Endothelial cell (in vitro differentiated cells): ENCODE results near the gene HNRNPM. TPM values are rescaled to one million over a fixed set of nuclear protein-coding genes. Genes with fewer than 3 reads are reported as not detected.

Source experiments
- DNase-seq: peaks from one replicate; pipeline ENCODE4 v3.0.0; 2021; ENCODE audit warnings: low spot score
- H3K27ac Mint-ChIP-seq: one replicate; pipeline ENCODE4 v1.8.0; 2021; ENCODE audit warnings: mixed read lengths, inconsistent platforms; ENCODE audit not compliant: unreplicated experiment
- H3K27me3 Mint-ChIP-seq: one replicate; pipeline ENCODE4 v1.8.0; 2021; ENCODE audit warnings: mild to moderate bottlenecking, moderate library complexity, mixed read lengths, inconsistent platforms; ENCODE audit not compliant: unreplicated experiment
- H3K36me3 Mint-ChIP-seq: one replicate; pipeline ENCODE4 v1.8.0; 2021; ENCODE audit warnings: mild to moderate bottlenecking, low read depth, mixed read lengths, inconsistent platforms; ENCODE audit not compliant: unreplicated experiment
- H3K4me1 Mint-ChIP-seq: one replicate; pipeline ENCODE4 v1.8.0; 2021; ENCODE audit warnings: mild to moderate bottlenecking, mixed read lengths, inconsistent platforms; ENCODE audit not compliant: unreplicated experiment
- H3K4me3 Mint-ChIP-seq: one replicate; pipeline ENCODE4 v1.8.0; 2021; ENCODE audit warnings: mild to moderate bottlenecking, mixed read lengths, inconsistent platforms; ENCODE audit not compliant: unreplicated experiment
- H3K9me3 Mint-ChIP-seq: one replicate; pipeline ENCODE4 v1.8.0; 2021; ENCODE audit warnings: mixed read lengths, inconsistent platforms; ENCODE audit not compliant: unreplicated experiment
- total RNA-seq: library from RNA; stranded (reverse); fragmentation: NEBNext Ultra II Directional; extraction: Animal tissue kit (Norgen Biotek cat#: 25700); gene quantifications from one replicate; pipeline ENCODE4 v1.2.1, GENCODE V29; 2021; ENCODE audit not compliant: unreplicated experiment
- TF ChIP-seq, protein P1 (sequence below): fragments of 200-600 bp; sonication (generic); IDR thresholded peaks from one replicate; pipeline ENCODE4 v1.5.0; 2021; ENCODE audit warnings: antibody characterized with exemption; ENCODE audit not compliant: unreplicated experiment

Gene HNRNPM
- total RNA-seq, 1 donor from 2014 or later: 223 TPM

DNA sequence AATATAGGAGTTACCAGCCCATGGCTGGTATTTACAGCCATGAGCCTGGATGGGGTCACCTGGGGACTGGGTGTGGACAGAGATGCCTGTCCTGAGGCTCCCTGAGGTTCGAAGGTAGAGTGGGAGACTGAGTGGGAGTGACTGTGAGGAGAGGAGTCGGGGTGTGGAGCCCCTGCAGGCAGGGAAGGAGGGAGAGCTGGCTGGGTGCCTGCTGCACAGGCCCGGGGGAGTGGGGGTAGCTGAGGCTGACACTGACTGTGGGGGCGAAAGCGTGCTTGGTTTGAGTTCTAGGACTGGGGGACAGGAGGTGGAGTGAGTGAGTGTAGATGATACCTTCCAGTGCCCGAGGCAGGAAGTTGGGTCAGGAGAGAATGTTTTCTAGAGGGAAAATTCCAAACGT, 47.5 kb upstream of the HNRNPM start:
- Mint-ChIP-seq H3K27me3 (peaks cover 22% of the 10 kb centered on the region), H3K9me3 (no peaks in the 10 kb centered on the region), H3K4me1 (peaks cover 47% of the 10 kb centered on the region), H3K4me3 (no peak overlapping the region), H3K36me3 (peaks cover 20% of the 10 kb centered on the region), H3K27ac (peak overlapping the region; percentile 92)
- TF ChIP-seq, protein P1, sequence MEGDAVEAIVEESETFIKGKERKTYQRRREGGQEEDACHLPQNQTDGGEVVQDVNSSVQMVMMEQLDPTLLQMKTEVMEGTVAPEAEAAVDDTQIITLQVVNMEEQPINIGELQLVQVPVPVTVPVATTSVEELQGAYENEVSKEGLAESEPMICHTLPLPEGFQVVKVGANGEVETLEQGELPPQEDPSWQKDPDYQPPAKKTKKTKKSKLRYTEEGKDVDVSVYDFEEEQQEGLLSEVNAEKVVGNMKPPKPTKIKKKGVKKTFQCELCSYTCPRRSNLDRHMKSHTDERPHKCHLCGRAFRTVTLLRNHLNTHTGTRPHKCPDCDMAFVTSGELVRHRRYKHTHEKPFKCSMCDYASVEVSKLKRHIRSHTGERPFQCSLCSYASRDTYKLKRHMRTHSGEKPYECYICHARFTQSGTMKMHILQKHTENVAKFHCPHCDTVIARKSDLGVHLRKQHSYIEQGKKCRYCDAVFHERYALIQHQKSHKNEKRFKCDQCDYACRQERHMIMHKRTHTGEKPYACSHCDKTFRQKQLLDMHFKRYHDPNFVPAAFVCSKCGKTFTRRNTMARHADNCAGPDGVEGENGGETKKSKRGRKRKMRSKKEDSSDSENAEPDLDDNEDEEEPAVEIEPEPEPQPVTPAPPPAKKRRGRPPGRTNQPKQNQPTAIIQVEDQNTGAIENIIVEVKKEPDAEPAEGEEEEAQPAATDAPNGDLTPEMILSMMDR: no peak
- DNase-seq: no peak

DNA sequence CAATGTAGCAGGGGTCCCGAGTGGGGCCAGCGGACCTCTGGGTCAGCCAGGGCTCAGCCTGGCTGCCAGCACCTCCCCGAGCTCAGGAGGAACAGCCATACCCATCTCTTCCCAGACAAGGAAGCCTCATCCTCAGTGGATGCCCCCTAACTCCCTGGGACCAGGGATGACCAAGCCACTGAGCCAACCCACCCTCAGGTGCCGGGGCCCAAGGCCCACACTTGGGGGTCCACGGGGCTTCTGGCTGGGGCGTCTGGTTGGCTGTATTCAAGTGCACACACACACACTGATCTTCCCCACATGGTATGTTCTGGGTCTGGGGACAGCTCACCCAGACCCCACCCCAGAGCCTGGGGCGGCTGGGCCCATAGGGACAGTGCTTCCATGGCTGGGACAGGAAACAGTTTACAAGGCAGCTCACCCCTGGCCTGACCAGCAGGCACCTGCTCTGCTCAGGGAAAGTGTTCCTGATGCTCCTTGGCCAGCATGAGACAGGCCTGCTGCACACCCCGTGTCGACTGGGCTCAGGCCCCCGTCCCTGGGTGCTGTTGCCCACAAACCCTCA, 46.9 kb upstream of the HNRNPM start:
- Mint-ChIP-seq H3K36me3 (peaks cover 25% of the 10 kb centered on the region), H3K27ac (no peak overlapping the region), H3K9me3 (no peaks in the 10 kb centered on the region), H3K4me3 (no peak overlapping the region), H3K4me1 (peaks cover 44% of the 10 kb centered on the region), H3K27me3 (peaks cover 22% of the 10 kb centered on the region)
- TF ChIP-seq, protein P1: no peak
- no peak for DNase-seq

DNA sequence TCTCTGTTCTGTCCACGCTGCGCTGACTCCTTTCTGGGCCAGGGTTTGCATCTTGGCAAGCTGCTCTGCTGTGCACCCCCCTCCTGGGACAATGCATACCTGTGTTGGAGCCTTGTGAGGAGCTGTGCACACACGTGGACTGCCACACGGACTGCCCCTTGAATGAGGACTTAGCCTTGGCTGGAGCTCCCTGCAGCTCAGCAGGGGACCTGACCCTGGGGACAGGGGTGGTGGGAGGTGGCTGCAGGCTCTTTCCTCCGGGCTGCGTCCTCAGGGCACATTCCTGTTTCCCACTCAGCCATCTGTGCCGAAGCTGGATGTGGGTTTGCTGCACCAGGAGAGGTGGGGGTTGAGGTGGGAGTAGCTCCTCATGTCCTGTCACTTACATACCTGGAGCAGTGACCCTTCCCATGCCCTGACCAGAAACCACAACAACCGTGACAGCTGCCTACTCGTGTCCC, 46.4 kb upstream of the HNRNPM start:
- peaks cover 23% of the 10 kb centered on the region for H3K36me3 Mint-ChIP-seq
- no peak for DNase-seq
- no peaks in the 10 kb centered on the region for H3K9me3 Mint-ChIP-seq
- H3K27ac Mint-ChIP-seq: no peak overlapping the region
- peaks cover 41% of the 10 kb centered on the region for H3K4me1 Mint-ChIP-seq
- TF ChIP-seq, protein P1: no peak
- H3K4me3 Mint-ChIP-seq: no peak overlapping the region
- peaks cover 22% of the 10 kb centered on the region for H3K27me3 Mint-ChIP-seq

DNA sequence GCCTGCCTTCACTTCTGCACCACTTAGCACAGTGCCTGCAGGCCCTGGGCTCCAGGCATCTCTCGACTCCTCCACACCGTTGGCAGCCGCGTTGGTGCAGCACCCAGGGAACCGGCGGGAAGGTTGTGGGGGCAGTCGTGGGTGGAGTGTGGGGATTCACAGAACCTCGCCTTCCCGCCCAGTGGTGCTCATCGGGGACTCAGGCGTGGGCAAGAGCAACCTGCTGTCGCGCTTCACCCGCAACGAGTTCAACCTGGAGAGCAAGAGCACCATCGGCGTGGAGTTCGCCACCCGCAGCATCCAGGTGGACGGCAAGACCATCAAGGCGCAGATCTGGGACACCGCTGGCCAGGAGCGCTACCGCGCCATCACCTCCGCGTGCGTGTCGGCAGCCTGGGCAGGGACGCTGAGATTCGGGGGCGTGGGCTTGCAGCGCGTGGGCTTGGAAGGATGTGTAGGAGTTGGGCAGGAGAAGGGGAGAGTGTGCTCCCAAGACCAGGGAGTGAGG, 45.0 kb upstream of the HNRNPM start:
- Mint-ChIP-seq H3K4me3 (peak overlapping the region; percentile 47), H3K27ac (no peak overlapping the region), H3K27me3 (peaks cover 25% of the 10 kb centered on the region), H3K9me3 (no peaks in the 10 kb centered on the region), H3K4me1 (peaks cover 32% of the 10 kb centered on the region), H3K36me3 (peaks cover 27% of the 10 kb centered on the region)
- no peak for DNase-seq
- TF ChIP-seq, protein P1: no peak

DNA sequence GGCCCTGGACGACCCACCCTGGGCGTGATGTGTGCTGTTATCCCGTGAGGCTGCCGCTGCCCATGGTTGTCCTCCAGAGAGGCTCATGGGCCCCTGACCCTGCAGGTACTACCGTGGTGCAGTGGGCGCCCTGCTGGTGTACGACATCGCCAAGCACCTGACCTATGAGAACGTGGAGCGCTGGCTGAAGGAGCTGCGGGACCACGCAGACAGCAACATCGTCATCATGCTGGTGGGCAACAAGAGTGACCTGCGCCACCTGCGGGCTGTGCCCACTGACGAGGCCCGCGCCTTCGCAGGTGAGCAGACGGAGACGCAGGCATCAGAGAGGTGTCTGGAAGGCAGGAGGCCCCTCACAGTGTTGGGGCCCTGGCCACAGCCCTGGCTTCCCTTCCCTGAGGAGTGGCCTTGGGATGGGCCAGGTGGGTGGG, 42.8 kb upstream of the HNRNPM start:
- H3K36me3 Mint-ChIP-seq: peaks cover 24% of the 10 kb centered on the region
- H3K4me3 Mint-ChIP-seq: no peak overlapping the region
- H3K4me1 Mint-ChIP-seq: peaks cover 13% of the 10 kb centered on the region
- peaks cover 15% of the 10 kb centered on the region for H3K27me3 Mint-ChIP-seq
- no peaks in the 10 kb centered on the region for H3K9me3 Mint-ChIP-seq
- no peak overlapping the region for H3K27ac Mint-ChIP-seq
- DNase-seq: no peak
- TF ChIP-seq, protein P1: no peak
